ENCODE data around the gene TMEM255B.

DNA sequence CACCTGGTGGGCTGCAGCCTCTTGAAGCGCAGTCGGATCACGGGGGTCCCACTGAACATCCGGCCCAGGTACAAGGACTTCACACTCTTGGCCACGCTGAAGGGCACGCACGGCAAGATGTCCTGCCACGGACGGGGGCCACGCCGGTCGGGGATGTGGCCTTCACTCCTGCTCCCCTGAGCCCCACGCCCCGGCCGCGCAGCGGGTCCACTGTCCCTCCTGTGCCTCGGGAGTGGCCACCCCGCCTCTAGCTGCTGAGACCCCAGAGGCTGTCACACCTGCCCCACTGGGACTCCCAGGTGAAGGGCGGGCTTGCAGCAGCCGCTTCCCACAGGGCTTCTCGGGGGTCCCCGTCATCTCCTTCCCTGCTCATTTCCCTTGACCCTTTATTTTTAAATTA is 73.6 kb downstream of the TMEM255B start:
- TF ChIP-seq, protein P1, sequence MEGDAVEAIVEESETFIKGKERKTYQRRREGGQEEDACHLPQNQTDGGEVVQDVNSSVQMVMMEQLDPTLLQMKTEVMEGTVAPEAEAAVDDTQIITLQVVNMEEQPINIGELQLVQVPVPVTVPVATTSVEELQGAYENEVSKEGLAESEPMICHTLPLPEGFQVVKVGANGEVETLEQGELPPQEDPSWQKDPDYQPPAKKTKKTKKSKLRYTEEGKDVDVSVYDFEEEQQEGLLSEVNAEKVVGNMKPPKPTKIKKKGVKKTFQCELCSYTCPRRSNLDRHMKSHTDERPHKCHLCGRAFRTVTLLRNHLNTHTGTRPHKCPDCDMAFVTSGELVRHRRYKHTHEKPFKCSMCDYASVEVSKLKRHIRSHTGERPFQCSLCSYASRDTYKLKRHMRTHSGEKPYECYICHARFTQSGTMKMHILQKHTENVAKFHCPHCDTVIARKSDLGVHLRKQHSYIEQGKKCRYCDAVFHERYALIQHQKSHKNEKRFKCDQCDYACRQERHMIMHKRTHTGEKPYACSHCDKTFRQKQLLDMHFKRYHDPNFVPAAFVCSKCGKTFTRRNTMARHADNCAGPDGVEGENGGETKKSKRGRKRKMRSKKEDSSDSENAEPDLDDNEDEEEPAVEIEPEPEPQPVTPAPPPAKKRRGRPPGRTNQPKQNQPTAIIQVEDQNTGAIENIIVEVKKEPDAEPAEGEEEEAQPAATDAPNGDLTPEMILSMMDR (conservative IDR thresholded peaks at IDR 0.05), result no peak
- TF ChIP-seq ZFX (IDR thresholded peaks at IDR 0.05), result no peak
